GM18498 (cell line): Measurements from ENCODE around the gene ETV3L.
"Not testable (repeated sequence)": the region's sequence is repeated elsewhere in the genome, so short reads cannot be mapped to it uniquely, and the experiment has no call there.

Experiments
- ATAC-seq: cut with Tn5 transposase; IDR thresholded peaks from one replicate; pipeline ENCODE4 v1.9.1; 2021; ENCODE audit warnings: mild to moderate bottlenecking, moderate library complexity; ENCODE audit not compliant: unreplicated experiment

Gene ETV3L

GRCh38 chr1:157084720-157085119, 14.9 kb downstream of the ETV3L start:
- no peak for ATAC-seq

DNA sequence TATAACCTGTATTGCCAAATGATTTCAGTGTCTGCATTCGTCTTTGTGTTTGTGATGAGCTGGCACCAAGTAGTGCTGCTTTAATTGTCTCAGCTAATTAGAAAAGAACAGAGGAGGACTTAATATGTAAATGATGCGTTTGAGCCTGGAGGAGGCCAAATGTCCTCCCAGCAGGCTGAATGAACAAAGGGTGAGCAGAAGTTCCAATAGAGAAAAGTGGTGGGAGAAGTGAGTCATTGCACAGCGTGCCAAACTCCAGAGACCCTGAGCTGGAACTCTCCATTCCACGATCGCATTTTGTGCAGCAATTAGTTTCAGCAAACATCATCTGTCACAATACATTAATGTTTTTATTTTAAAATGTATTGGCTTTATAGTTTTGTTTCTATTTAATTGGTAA, 17.9 kb downstream of the ETV3L start:
- no peak for ATAC-seq

DNA sequence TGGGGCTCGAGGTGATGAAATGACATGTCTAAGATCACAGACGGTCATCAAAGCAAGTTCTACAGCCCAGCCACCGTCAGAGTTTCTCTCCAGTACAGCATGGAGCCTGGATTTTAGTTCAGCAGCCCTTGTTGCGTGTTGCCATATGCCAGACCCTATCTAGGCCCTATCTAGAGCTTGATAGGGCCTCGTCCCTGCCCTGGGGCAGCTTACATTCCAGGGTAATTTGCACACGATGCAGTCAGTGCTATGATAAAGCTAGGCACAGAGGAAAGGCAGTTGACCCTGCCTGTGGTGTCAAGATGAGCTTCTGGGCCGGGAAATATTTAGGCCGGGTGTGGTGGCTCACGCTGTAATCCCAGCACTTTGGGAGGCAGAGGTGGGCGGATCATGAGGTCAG, 18.9 kb downstream of the ETV3L start:
- ATAC-seq, result no peak

GRCh38 chr1:157077394-157077793, 22.2 kb downstream of the ETV3L start:
- no peak for ATAC-seq

DNA sequence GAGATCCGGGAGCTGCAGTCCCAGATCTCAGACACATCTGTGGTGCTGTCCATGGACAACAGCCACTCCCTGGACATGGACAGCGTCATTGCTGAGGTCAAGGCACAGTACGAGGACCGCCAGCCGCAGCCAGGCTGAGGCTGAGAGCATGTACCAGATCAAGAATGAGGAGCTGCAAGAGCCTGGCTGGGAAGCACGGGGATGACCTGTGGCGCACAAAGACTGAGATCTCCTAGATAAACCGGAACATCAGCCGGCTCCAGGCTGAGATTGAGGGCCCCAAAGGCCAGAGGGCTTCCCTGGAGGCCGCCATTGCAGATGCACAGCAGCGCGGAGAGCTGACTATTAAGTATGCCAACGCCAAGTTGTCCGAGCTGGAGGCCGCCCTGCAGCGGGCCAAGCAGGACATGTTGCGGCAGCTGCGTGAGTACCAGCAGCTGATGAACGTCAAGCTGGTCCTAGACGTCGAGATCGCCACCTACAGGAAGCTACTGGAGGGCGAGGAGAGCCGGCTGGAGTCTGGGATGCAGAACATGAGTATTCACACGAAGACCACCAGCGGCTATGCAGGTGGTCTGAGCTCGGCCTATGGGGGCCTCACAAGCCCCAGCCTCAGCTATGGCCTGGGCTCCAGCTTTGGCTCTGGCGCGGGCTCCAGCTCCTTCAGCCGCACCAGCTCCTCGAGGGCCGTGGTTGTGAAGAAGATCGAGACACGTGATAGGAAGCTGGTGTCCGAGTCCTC, 25.5 kb downstream of the ETV3L start:
- ATAC-seq, result no peak

DNA sequence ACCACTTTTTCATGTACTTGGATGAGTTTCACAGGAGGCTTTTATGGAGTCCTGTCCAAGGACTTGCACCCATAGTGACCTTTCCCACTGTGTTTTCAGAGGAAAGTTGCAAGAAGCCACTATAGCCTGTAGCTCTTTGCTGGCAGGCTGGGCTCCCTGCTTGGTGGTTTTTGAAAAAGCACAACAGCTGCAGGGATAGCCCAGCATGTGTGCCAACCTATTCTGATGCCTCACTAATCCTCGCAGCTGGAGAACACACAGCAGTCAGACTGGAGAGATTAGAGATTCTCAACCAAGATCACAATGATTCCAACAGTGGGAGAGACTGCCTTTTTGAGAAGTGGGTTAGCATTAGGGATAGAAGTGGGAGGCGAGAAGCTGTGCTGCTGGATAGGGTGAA, 30.0 kb downstream of the ETV3L start:
- no peak for ATAC-seq

DNA sequence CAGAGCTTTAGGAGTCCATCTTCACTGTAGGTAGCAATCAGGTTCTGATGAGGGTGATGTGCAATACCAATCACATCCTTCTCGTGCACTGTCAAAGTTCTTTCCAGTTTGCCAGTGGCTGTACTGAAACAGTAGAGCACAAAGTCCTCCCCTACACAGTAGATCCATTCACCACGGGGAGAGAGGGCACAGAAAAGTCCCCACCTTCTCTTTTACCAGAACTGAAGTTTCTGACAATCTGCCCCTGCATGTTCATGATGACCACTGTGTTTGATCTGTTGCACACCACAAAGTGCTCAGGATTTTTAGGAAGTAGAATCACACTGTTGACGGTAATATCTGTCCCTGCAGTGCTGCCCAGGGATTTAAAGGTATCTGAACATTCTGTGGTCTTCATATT, 40.4 kb downstream of the ETV3L start:
- ATAC-seq, result not testable (repeated sequence)

- ATAC-seq, result no peak
These were observed 43.3 kb downstream of the ETV3L start for GRCh38 chr1:157056269-157056668.

DNA sequence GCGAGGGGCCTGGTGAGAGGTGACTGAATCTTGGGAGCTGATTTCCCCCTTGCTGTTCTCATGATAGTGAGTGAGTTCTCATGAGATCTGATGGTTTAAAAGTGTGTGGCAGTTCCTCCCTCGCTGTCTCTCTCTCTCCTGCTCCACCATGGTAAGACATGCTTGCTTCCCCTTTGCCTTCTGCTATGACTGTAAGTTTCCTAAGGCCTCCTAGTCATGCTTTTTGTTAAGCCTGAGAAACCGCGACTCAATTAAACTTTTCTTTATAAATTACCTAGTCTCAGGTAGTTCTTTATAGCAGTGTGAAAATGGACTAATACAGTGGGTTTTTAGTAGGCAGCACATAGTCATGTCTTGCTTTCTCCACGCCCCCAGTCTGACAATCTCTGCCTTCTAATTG, 43.9 kb downstream of the ETV3L start:
- ATAC-seq, result not testable (repeated sequence)

- ATAC-seq, result no peak
These were observed 48.8 kb downstream of the ETV3L start for GRCh38 chr1:157050836-157051235.

- no peak for ATAC-seq
These were observed 52.6 kb downstream of the ETV3L start for GRCh38 chr1:157047062-157047410.

- ATAC-seq, result peak; percentile 79
These were observed 54.1 kb downstream of the ETV3L start, which contains the start of gene ARHGEF11 for GRCh38 chr1:157045250-157046218. Gene ARHGEF11 (minus strand): TSS chr1:157045742. CDS start chr1:157044330, 1,412 bp downstream.

DNA sequence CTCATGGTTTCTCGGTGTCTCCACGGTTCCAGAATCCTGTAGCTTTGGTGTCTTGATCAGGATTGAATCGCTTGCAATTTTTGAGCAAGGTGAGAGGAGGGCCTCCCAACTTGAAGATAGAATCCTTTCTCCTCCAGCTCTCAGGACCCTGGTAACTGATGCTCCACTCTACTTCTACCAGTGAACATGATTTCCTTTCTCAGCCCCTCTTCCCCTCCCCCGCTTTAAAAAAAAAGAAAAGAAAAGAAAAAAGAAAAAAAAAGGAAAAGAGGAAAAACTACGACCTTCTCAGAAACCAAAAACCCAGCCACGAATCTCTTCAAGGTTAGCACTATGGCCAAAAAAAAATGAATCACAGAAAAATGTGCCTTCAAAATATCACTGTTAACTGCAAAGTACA, 55.3 kb downstream of the ETV3L start:
- ATAC-seq, result no peak

DNA sequence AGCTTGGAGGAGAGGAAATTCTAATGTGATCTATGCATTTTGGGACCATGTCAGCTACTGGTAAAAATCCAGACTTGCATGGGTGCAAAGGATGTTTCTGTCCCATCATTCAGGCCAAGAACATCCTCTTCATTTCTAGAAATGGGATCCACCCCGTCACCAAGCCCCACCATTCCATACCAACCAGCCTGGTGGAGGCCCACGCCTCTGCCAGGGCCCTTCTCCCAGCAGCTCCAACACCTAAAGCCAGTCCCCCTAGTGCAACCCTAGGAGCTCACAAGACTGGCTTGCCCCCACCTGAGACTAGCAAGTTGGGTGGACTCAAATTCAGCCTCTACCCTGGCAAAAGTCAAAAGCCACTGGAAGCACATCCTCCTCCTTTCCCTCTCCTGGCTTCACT, 55.9 kb downstream of the ETV3L start:
- ATAC-seq, result no peak

GRCh38 chr1:157042846-157043245, 56.8 kb downstream of the ETV3L start:
- ATAC-seq, result no peak
